Right cardiac atrium (tissue), 5 donors: Measurements from ENCODE around the gene WDR12. TPM values are rescaled to one million over a fixed set of nuclear protein-coding genes. Genes with fewer than 3 reads are reported as not detected.
"Not testable (repeated sequence)": the region's sequence is repeated elsewhere in the genome, so short reads cannot be mapped to it uniquely, and the experiment has no call there.

ENCODE experiments used
- ATAC-seq, 2 donors: fragments of 200-7000 bp; cut with Tn5 transposase; one replicate each; pipeline versions ENCODE4 v1.8.0 to v1.9.1; 2020; ENCODE audit warnings: moderate library complexity in 2 of 2, mild to moderate bottlenecking in 1 of 2
- DNase-seq, 3 donors: peaks; one replicate each; pipeline ENCODE4 v3.0.0-alpha.2; 2020
- H3K27ac ChIP-seq: one replicate; pipeline ENCODE4 v1.5.1; 2013; ENCODE audit warnings: mild to moderate bottlenecking, low read length, control low read depth, moderate library complexity
- H3K27me3 ChIP-seq: one replicate; pipeline ENCODE4 v1.6.1; 2013; ENCODE audit not compliant: control insufficient read depth, insufficient read depth
- H3K4me1 ChIP-seq: one replicate; pipeline ENCODE4 v1.6.1; 2013; ENCODE audit warnings: low read length; ENCODE audit not compliant: control insufficient read depth, insufficient read depth
- H3K4me3 ChIP-seq: one replicate; pipeline ENCODE4 v1.5.1; 2013; ENCODE audit warnings: low read length, control low read depth
- H3K9me3 ChIP-seq: one replicate; pipeline ENCODE4 v1.6.1; 2013; ENCODE audit warnings: low read length; ENCODE audit not compliant: control insufficient read depth
- WGBS: extraction: QIAGEN DNeasy Blood & Tissue Kit; methylation state at CpG from one replicate; pipeline ENCODE4 v1.1.7; 2013; 5-methylcytosine and 5-hydroxymethylcytosine counted together
- intact Hi-C, 4 donors: fragments of 100-400 bp; cut with DNase I; formaldehyde crosslinking; loops; one replicate each; pipeline versions ENCODE4 v1.11.0 to v1.14.0; 2022 to 2023
- polyA plus RNA-seq: library from polyadenylated mRNA; stranded (reverse); fragments of 200-250 nt; gene quantifications from one replicate; pipeline ENCODE4 v1.2.3, GENCODE V29; 2013
- total RNA-seq, 4 donors: library from RNA; stranded (reverse); fragmentation: NEBNext Ultra II Directional; extraction: Animal tissue kit (Norgen Biotek cat#: 25700); gene quantifications; one replicate each; pipeline ENCODE4 v1.2.1, GENCODE V29; 2021
- donor health status: healthy with polysubstance abuse.
- donor health status: DM: no; HTN: yes; CAD: no.
- donor health status: DM: no; HTN: no; CAD: no.
- donor health status: DM: no; HTN: yes; CAD: no; lungs with severe emphysema.
- donor health status: DM: yes; HTN: yes; CAD: no.

WDR12 gene
- total and polyA plus RNA-seq, 5 donors: 29.4 to 57.5 (median 51.7) TPM

- no peak for DNase-seq
- intact Hi-C loops: no loop called here
- Histone ChIP-seq H3K9me3 (no peaks in the 10 kb centered on the region), H3K4me3 (no peak overlapping the region), H3K27me3 (no peaks in the 10 kb centered on the region), H3K27ac (no peak overlapping the region), H3K4me1 (no peaks in the 10 kb centered on the region)
- 87% methylated on average over 5 of the region's 5 CpGs for WGBS
- ATAC-seq: no peak
Measured at GRCh38 chr2:202933139-202933510, 21.7 kb upstream of the WDR12 start.

- Histone ChIP-seq H3K4me1 (no peaks in the 10 kb centered on the region), H3K9me3 (no peaks in the 10 kb centered on the region), H3K4me3 (no peak overlapping the region), H3K27me3 (no peaks in the 10 kb centered on the region), H3K27ac (no peak overlapping the region)
- DNase-seq: no peak
- intact Hi-C loops: no loop called here
- 75% methylated on average over 3 of the region's 3 CpGs for WGBS
- ATAC-seq: peak; percentile 40 to 41
Measured at GRCh38 chr2:202932425-202933138, 21.1 kb upstream of the WDR12 start.

- H3K27me3 ChIP-seq: no peaks in the 10 kb centered on the region
- no peak for ATAC-seq
- H3K4me1 ChIP-seq: no peaks in the 10 kb centered on the region
- DNase-seq: no peak
- H3K27ac ChIP-seq: no peak overlapping the region
- no peaks in the 10 kb centered on the region for H3K9me3 ChIP-seq
- 92% methylated on average over 1 of the region's 1 CpG for WGBS
- no peak overlapping the region for H3K4me3 ChIP-seq
- intact Hi-C loops: no loop called here
Measured at GRCh38 chr2:202918860-202919259, 7.4 kb upstream of the WDR12 start.

GRCh38 chr2:202912342-202913201 is 1.1 kb upstream of the WDR12 start:
- DNase-seq: peak in 1 of 3 donors; percentile 62
- H3K4me1 ChIP-seq, intact Hi-C loops, H3K9me3 ChIP-seq, H3K27me3 ChIP-seq: not testable (repeated sequence)
- ATAC-seq: peak; percentile 90 to 92
- 3% methylated on average over 18 of the region's 49 CpGs for WGBS
- H3K4me3 ChIP-seq: peak overlapping the region; percentile 99
- H3K27ac ChIP-seq: peak overlapping the region; percentile 98

- intact Hi-C loops: no loop called here
- H3K9me3 ChIP-seq: no peaks in the 10 kb centered on the region
- H3K4me1 ChIP-seq: no peaks in the 10 kb centered on the region
- H3K27me3 ChIP-seq: no peaks in the 10 kb centered on the region
- peak overlapping the region; percentile 99 for H3K4me3 ChIP-seq
- no peak for ATAC-seq
- peak overlapping the region; percentile 79 for H3K27ac ChIP-seq
- WGBS: 0% methylated on average over 8 of the region's 8 CpGs
- DNase-seq: no peak
Measured at GRCh38 chr2:202911203-202911511, 316 bp downstream of the WDR12 start.

GRCh38 chr2:202910698-202911097 is 775 bp downstream of the WDR12 start:
- DNase-seq (no peak), ATAC-seq (no peak)
- Histone ChIP-seq H3K4me3 (peak overlapping the region; percentile 99), H3K9me3 (no peaks in the 10 kb centered on the region), H3K27me3 (no peaks in the 10 kb centered on the region), H3K4me1 (no peaks in the 10 kb centered on the region), H3K27ac (no peak overlapping the region)
- intact Hi-C loops: no loop called here
- 22% methylated on average over 3 of the region's 3 CpGs for WGBS

- H3K27me3 ChIP-seq, H3K4me1 ChIP-seq, ATAC-seq, intact Hi-C loops, H3K9me3 ChIP-seq, DNase-seq, H3K27ac ChIP-seq: not testable (repeated sequence)
- H3K4me3 ChIP-seq: peak overlapping the region; percentile 99
- 85% methylated on average over 5 of the region's 5 CpGs for WGBS
Measured at GRCh38 chr2:202910250-202910649, 1.2 kb downstream of the WDR12 start.

- intact Hi-C loops: no loop called here
- no peaks in the 10 kb centered on the region for H3K9me3 ChIP-seq
- no peaks in the 10 kb centered on the region for H3K4me1 ChIP-seq
- no peaks in the 10 kb centered on the region for H3K27me3 ChIP-seq
- DNase-seq: no peak
- H3K4me3 ChIP-seq: no peak overlapping the region
- 91% methylated on average over 6 of the region's 6 CpGs for WGBS
- ATAC-seq: no peak
- H3K27ac ChIP-seq: no peak overlapping the region
Measured at GRCh38 chr2:202909394-202910192, 1.9 kb downstream of the WDR12 start.

- WGBS: 77% methylated on average over 5 of the region's 5 CpGs
- no peaks in the 10 kb centered on the region for H3K4me1 ChIP-seq
- no peak for ATAC-seq
- intact Hi-C loops: no loop called here
- H3K9me3 ChIP-seq: no peaks in the 10 kb centered on the region
- H3K27me3 ChIP-seq: no peaks in the 10 kb centered on the region
- H3K27ac ChIP-seq: no peak overlapping the region
- DNase-seq: no peak
- no peak overlapping the region for H3K4me3 ChIP-seq
Measured at GRCh38 chr2:202908186-202908585, 3.3 kb downstream of the WDR12 start.

GRCh38 chr2:202905507-202905906 is 6.0 kb downstream of the WDR12 start:
- H3K9me3 ChIP-seq, H3K4me3 ChIP-seq, ATAC-seq, DNase-seq, H3K27ac ChIP-seq, H3K4me1 ChIP-seq, intact Hi-C loops, H3K27me3 ChIP-seq: not testable (repeated sequence)

- no peak overlapping the region for H3K4me3 ChIP-seq
- intact Hi-C loops: no loop called here
- H3K9me3 ChIP-seq: no peaks in the 10 kb centered on the region
- no peaks in the 10 kb centered on the region for H3K27me3 ChIP-seq
- ATAC-seq (peak; percentile 73), DNase-seq (no peak)
- H3K4me1 ChIP-seq: peaks cover 3% of the 10 kb centered on the region
- H3K27ac ChIP-seq: peak overlapping the region; percentile 43
- WGBS: 69% methylated on average over 7 of the region's 7 CpGs
Measured at GRCh38 chr2:202885190-202885589, 26.3 kb downstream of the WDR12 start.
